Lower lobe of right lung (tissue), 2 donors: ENCODE data around the gene MAL. TPM values are rescaled to one million over a fixed set of nuclear protein-coding genes. Genes with fewer than 3 reads are reported as not detected.

Experiments
- ATAC-seq, 2 donors: fragments of 200-7000 bp; cut with Tn5 transposase; one replicate each; pipeline ENCODE4 v1.9.1; 2020 to 2022; ENCODE audit warnings: mild to moderate bottlenecking in 2 of 2, moderate library complexity in 2 of 2
- DNase-seq: peaks from one replicate; pipeline ENCODE4 v3.0.0-alpha.2; 2020
- H3K27ac ChIP-seq: fragments of 200-600 bp; one replicate; pipeline ENCODE4 v1.8.0; 2022
- H3K27me3 ChIP-seq: fragments of 200-600 bp; one replicate; pipeline ENCODE4 v1.8.0; 2022; ENCODE audit warnings: low read depth
- H3K36me3 ChIP-seq: fragments of 200-600 bp; one replicate; pipeline ENCODE4 v1.8.0; 2022; ENCODE audit warnings: mild to moderate bottlenecking
- H3K4me1 ChIP-seq: fragments of 200-600 bp; one replicate; pipeline ENCODE4 v1.8.0; 2022
- H3K4me3 ChIP-seq: fragments of 200-600 bp; one replicate; pipeline ENCODE4 v1.8.0; 2022; ENCODE audit warnings: mild to moderate bottlenecking
- H3K9me3 ChIP-seq: fragments of 200-600 bp; one replicate; pipeline ENCODE4 v1.8.0; 2022
- CTCF ChIP-seq: fragments of 200-600 bp; IDR thresholded peaks from one replicate; pipeline ENCODE4 v1.8.0; 2022; ENCODE audit warnings: antibody characterized with exemption, mild to moderate bottlenecking
- intact Hi-C: fragments of 100-400 bp; cut with DNase I; formaldehyde crosslinking; loops from one replicate; pipeline ENCODE4 v1.11.0; 2022
- total RNA-seq: library from RNA; stranded (reverse); fragmentation: NEBNext Ultra II Directional; extraction: Animal tissue kit (Norgen Biotek cat#: 25700); gene quantifications from one replicate; pipeline ENCODE4 v1.2.1, GENCODE V29; 2021
- donor health status: DM: no; HTN: yes; CAD: no; lungs with severe emphysema.

MAL gene
- total RNA-seq, 1 donor from 2014 or later, result 13.4 TPM

GRCh38 chr2:94982156-94982555 lies 43.4 kb upstream of the MAL start:
- Histone ChIP-seq H3K27me3 (peaks cover 17% of the 10 kb centered on the region), H3K9me3 (no peaks in the 10 kb centered on the region), H3K4me3 (no peak overlapping the region), H3K4me1 (no peaks in the 10 kb centered on the region), H3K36me3 (no peaks in the 10 kb centered on the region), H3K27ac (no peak overlapping the region)
- intact Hi-C loops, result no loop called here
- DNase-seq (no peak), ATAC-seq (no peak)
- no peak for TF ChIP-seq CTCF

- DNase-seq (no peak), ATAC-seq (no peak)
- Histone ChIP-seq H3K4me1 (no peaks in the 10 kb centered on the region), H3K27ac (no peak overlapping the region), H3K9me3 (no peaks in the 10 kb centered on the region), H3K4me3 (no peak overlapping the region), H3K36me3 (no peaks in the 10 kb centered on the region), H3K27me3 (peaks cover 17% of the 10 kb centered on the region)
- intact Hi-C loops, result no loop called here
- no peak for TF ChIP-seq CTCF
Observed at GRCh38 chr2:94982675-94983074, 42.8 kb upstream of the MAL start.

DNA sequence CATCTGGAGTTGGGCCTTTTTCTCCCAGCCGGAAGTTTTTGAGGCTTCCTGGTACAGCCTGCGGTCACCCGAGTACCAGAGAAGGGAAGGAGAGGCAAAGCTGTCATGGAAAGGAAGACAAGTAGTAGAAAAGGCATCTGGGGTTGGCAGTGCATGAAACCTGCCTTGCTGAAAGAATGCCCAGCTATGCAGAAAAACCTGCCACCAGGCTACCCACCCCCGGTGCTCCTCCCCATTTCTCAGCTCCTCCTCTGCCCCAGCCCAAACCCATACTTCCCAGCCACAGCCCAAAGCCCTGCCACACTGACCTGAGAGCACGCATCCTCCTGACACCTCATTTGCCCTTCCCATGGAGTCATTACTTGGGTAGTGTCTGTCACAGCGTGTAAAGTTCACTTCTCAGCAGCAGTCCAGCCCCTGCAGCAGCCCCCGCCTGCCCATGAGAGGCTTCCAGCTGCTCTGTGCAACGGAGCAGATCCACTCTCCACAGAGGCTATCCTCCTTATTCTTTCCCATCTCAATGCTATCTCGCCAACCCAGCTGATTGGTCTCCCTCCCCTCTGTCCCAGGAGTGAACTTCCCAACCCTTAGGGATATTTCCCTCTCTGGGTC lies 40.4 kb upstream of the MAL start:
- no peak overlapping the region for H3K4me3 ChIP-seq
- intact Hi-C loops, result no loop called here
- H3K27me3 ChIP-seq, result peaks cover 24% of the 10 kb centered on the region
- H3K4me1 ChIP-seq, result no peaks in the 10 kb centered on the region
- ATAC-seq, result no peak
- H3K27ac ChIP-seq, result no peak overlapping the region
- H3K9me3 ChIP-seq, result no peaks in the 10 kb centered on the region
- no peak for TF ChIP-seq CTCF
- no peak for DNase-seq
- H3K36me3 ChIP-seq, result no peaks in the 10 kb centered on the region

GRCh38 chr2:94985636-94986035 lies 39.9 kb upstream of the MAL start:
- intact Hi-C loops, result no loop called here
- H3K4me1 ChIP-seq, result no peaks in the 10 kb centered on the region
- no peak overlapping the region for H3K27ac ChIP-seq
- peaks cover 24% of the 10 kb centered on the region for H3K27me3 ChIP-seq
- H3K9me3 ChIP-seq, result no peaks in the 10 kb centered on the region
- DNase-seq, result no peak
- no peak overlapping the region for H3K4me3 ChIP-seq
- no peaks in the 10 kb centered on the region for H3K36me3 ChIP-seq
- TF ChIP-seq CTCF, result no peak
- no peak for ATAC-seq

GRCh38 chr2:94986392-94986963 lies 39.0 kb upstream of the MAL start:
- ATAC-seq (peak; percentile 81 to 87), DNase-seq (no peak)
- H3K4me1 ChIP-seq, result no peaks in the 10 kb centered on the region
- peak; percentile 64 for TF ChIP-seq CTCF
- H3K36me3 ChIP-seq, result no peaks in the 10 kb centered on the region
- H3K27me3 ChIP-seq, result peaks cover 24% of the 10 kb centered on the region
- H3K27ac ChIP-seq, result no peak overlapping the region
- intact Hi-C loops, result no loop called here
- no peaks in the 10 kb centered on the region for H3K9me3 ChIP-seq
- H3K4me3 ChIP-seq, result no peak overlapping the region
